Measurements from ENCODE around the gene KLHL10. TPM values are rescaled to one million over a fixed set of nuclear protein-coding genes. Genes with fewer than 3 reads are reported as not detected.

The KLHL10 gene
- total RNA-seq, 1 donor from 2014 or later: not detected

DNA sequence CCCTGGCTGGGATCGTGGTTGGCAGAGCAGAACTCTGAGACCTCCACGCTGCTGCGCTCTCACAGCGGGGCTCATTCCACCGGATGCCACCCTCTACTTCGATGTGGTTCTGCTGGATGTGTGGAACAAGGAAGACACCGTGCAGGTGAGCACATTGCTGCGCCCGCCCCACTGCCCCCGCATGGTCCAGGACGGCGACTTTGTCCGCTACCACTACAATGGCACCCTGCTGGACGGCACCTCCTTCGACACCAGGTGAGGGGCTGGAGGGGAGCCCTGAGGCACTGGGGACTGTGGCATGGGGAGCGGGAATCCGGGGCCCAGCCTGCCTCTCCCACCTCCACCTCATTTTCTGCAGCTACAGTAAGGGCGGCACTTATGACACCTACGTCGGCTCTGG lies 19.6 kb upstream of the KLHL10 start:
- no peaks in the 10 kb centered on the region for H3K27me3 Mint-ChIP-seq (ENCODE audit: low read depth)
- H3K36me3 Mint-ChIP-seq (ENCODE audit: low read depth): peaks cover 8% of the 10 kb centered on the region
- H3K27ac Mint-ChIP-seq (ENCODE audit: unreplicated experiment): no peak overlapping the region
- H3K4me1 Mint-ChIP-seq: peaks cover 29% of the 10 kb centered on the region
- no peaks in the 10 kb centered on the region for H3K9me3 Mint-ChIP-seq
- no peak for DNase-seq (ENCODE audit: low read depth, low spot score)
- TF ChIP-seq, protein P1, sequence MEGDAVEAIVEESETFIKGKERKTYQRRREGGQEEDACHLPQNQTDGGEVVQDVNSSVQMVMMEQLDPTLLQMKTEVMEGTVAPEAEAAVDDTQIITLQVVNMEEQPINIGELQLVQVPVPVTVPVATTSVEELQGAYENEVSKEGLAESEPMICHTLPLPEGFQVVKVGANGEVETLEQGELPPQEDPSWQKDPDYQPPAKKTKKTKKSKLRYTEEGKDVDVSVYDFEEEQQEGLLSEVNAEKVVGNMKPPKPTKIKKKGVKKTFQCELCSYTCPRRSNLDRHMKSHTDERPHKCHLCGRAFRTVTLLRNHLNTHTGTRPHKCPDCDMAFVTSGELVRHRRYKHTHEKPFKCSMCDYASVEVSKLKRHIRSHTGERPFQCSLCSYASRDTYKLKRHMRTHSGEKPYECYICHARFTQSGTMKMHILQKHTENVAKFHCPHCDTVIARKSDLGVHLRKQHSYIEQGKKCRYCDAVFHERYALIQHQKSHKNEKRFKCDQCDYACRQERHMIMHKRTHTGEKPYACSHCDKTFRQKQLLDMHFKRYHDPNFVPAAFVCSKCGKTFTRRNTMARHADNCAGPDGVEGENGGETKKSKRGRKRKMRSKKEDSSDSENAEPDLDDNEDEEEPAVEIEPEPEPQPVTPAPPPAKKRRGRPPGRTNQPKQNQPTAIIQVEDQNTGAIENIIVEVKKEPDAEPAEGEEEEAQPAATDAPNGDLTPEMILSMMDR (conservative IDR thresholded peaks at IDR 0.05): no peak
- peak overlapping the region; percentile 61 for H3K4me3 Mint-ChIP-seq

DNA sequence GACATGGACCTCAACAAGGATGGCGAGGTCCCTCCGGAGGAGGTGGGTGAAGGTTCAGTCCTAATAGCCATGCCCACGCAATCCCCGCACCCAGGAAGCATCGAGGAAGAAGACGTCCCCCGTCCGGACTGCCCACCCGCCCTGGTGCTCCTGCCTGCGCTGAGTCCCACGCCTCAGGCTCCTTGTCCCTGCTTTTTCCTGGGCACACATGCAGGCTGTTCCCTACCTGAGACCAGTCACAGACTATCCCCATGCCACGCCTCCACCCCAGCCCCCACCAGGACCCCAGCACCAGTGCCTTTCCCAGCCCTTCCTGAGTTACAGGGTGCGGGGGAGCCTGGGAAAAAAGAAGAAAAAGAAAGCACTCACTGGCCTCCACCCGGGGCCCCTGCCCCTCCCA lies 15.8 kb upstream of the KLHL10 start:
- no peak for DNase-seq (ENCODE audit: low read depth, low spot score)
- TF ChIP-seq, protein P1 (conservative IDR thresholded peaks at IDR 0.05): no peak
- Mint-ChIP-seq H3K4me1 (peaks cover 24% of the 10 kb centered on the region), H3K4me3 (no peak overlapping the region), H3K27ac (ENCODE audit: unreplicated experiment) (peak overlapping the region; percentile 86), H3K9me3 (no peaks in the 10 kb centered on the region), H3K27me3 (ENCODE audit: low read depth) (no peaks in the 10 kb centered on the region), H3K36me3 (ENCODE audit: low read depth) (peaks cover 6% of the 10 kb centered on the region)

DNA sequence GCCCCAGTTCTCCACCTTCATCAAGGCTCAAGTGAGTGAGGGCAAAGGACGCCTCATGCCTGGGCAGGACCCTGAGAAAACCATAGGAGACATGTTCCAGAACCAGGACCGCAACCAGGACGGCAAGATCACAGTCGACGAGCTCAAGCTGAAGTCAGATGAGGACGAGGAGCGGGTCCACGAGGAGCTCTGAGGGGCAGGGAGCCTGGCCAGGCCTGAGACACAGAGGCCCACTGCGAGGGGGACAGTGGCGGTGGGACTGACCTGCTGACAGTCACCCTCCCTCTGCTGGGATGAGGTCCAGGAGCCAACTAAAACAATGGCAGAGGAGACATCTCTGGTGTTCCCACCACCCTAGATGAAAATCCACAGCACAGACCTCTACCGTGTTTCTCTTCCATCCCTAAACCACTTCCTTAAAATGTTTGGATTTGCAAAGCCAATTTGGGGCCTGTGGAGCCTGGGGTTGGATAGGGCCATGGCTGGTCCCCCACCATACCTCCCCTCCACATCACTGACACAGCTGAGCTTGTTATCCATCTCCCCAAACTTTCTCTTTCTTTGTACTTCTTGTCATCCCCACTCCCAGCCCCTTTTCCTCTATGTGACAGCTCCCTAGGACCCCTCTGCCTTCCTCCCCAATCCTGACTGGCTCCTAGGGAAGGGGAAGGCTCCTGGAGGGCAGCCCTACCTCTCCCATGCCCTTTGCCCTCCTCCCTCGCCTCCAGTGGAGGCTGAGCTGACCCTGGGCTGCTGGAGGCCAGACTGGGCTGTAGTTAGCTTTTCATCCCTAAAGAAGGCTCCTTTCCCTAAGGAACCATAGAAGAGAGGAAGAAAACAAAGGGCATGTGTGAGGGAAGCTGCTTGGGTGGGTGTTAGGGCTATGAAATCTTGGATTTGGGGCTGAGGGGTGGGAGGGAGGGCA lies 15.1 kb upstream of the KLHL10 start:
- DNase-seq (ENCODE audit: low read depth, low spot score): no peak
- H3K36me3 Mint-ChIP-seq (ENCODE audit: low read depth): peaks cover 4% of the 10 kb centered on the region
- no peaks in the 10 kb centered on the region for H3K9me3 Mint-ChIP-seq
- peak overlapping the region; percentile 86 for H3K27ac Mint-ChIP-seq (ENCODE audit: unreplicated experiment)
- TF ChIP-seq, protein P1 (conservative IDR thresholded peaks at IDR 0.05): no peak
- no peaks in the 10 kb centered on the region for H3K27me3 Mint-ChIP-seq (ENCODE audit: low read depth)
- peak overlapping the region; percentile 66 for H3K4me3 Mint-ChIP-seq
- peaks cover 24% of the 10 kb centered on the region for H3K4me1 Mint-ChIP-seq

DNA sequence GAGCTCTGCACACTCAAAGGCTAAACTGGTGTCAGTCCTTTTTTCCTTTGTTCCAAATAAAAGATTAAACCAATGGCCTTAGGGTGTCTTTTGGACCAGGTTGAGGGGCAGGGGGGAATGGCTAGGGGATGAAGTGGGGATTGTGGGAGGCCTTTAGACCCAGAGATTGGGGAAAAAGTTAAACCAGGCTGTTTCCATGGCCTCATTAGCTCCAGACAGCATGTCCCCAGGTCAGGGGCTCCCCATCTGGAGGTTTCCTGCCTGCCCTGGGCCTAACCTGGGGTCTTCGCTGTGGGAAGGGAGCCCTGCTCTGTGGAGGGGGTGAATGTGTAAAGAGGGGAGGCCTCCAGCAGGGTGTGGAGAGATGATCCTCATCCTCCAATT lies 14.5 kb upstream of the KLHL10 start:
- Mint-ChIP-seq H3K27me3 (ENCODE audit: low read depth) (no peaks in the 10 kb centered on the region), H3K4me3 (no peak overlapping the region), H3K27ac (ENCODE audit: unreplicated experiment) (no peak overlapping the region), H3K36me3 (ENCODE audit: low read depth) (peaks cover 4% of the 10 kb centered on the region), H3K9me3 (no peaks in the 10 kb centered on the region), H3K4me1 (peaks cover 24% of the 10 kb centered on the region)
- no peak for DNase-seq (ENCODE audit: low read depth, low spot score)
- TF ChIP-seq, protein P1 (conservative IDR thresholded peaks at IDR 0.05): no peak

DNA sequence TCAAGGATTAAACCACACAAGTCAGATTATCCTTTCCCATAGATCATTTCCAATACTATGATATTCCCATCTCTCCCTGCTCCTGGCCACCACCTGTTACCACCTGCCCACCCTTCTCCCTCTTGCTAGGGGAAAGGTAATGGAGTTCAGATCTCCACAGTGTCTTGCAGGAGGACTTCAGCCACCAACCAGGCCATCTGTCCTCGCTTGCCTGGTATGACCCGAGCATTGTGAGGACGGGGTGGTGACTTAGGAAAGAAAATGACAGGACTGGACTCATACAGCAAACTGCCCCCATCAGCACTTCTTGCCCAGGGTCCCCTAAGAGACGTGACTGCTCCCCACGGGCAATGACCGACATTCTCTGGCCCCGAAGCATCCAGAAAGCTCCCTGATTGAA lies 14.0 kb upstream of the KLHL10 start:
- Mint-ChIP-seq H3K27me3 (ENCODE audit: low read depth) (no peaks in the 10 kb centered on the region), H3K4me3 (peak overlapping the region; percentile 34), H3K27ac (ENCODE audit: unreplicated experiment) (peak overlapping the region; percentile 43), H3K36me3 (ENCODE audit: low read depth) (no peaks in the 10 kb centered on the region), H3K4me1 (peaks cover 24% of the 10 kb centered on the region), H3K9me3 (no peaks in the 10 kb centered on the region)
- TF ChIP-seq, protein P1 (conservative IDR thresholded peaks at IDR 0.05): no peak
- no peak for DNase-seq (ENCODE audit: low read depth, low spot score)
